ENCODE results near the gene PTPRK.

PTPRK gene

GRCh38 chr6:128364766-128365519 lies 155.5 kb downstream of the PTPRK start:
- no peak overlapping the region for H3K4me3 ChIP-seq (ENCODE audit: low read depth, low read length)
- no peaks in the 10 kb centered on the region for H3K36me3 ChIP-seq (ENCODE audit: control insufficient read depth, insufficient read depth, low read length)
- no peak overlapping the region for H2AFZ ChIP-seq
- no peaks in the 10 kb centered on the region for H3K79me2 ChIP-seq
- H3K27me3 ChIP-seq (ENCODE audit: control insufficient read depth, insufficient read depth, low read length) = no peaks in the 10 kb centered on the region
- no peak for TF ChIP-seq CTCF (IDR thresholded peaks at IDR 0.05)
- H3K4me2 ChIP-seq (ENCODE audit: low read length) = no peak overlapping the region
- peaks cover 2% of the 10 kb centered on the region for H3K4me1 ChIP-seq
- H3K9me3 ChIP-seq (ENCODE audit: control insufficient read depth, low read length) = no peaks in the 10 kb centered on the region
- H3K27ac ChIP-seq = no peak overlapping the region
- H3K9ac ChIP-seq = no peak overlapping the region

- Histone ChIP-seq H3K4me2 (ENCODE audit: low read length) (no peak overlapping the region), H3K9ac (no peak overlapping the region), H3K27me3 (ENCODE audit: control insufficient read depth, insufficient read depth, low read length) (no peaks in the 10 kb centered on the region), H3K4me1 (peaks cover 2% of the 10 kb centered on the region), H3K27ac (no peak overlapping the region), H3K79me2 (no peaks in the 10 kb centered on the region), H3K4me3 (ENCODE audit: low read depth, low read length) (no peak overlapping the region), H2AFZ (no peak overlapping the region), H3K9me3 (ENCODE audit: control insufficient read depth, low read length) (no peaks in the 10 kb centered on the region), H3K36me3 (ENCODE audit: control insufficient read depth, insufficient read depth, low read length) (no peaks in the 10 kb centered on the region)
- TF ChIP-seq CTCF (IDR thresholded peaks at IDR 0.05) = no peak
Observed at GRCh38 chr6:128363020-128363813, 157.2 kb downstream of the PTPRK start.

GRCh38 chr6:128361378-128361777 lies 159.0 kb downstream of the PTPRK start:
- no peak for TF ChIP-seq CTCF (IDR thresholded peaks at IDR 0.05)
- Histone ChIP-seq H3K27ac (no peak overlapping the region), H3K4me1 (peaks cover 2% of the 10 kb centered on the region), H3K4me3 (ENCODE audit: low read depth, low read length) (no peak overlapping the region), H2AFZ (no peak overlapping the region), H3K9ac (no peak overlapping the region), H3K4me2 (ENCODE audit: low read length) (no peak overlapping the region), H3K79me2 (no peaks in the 10 kb centered on the region), H3K9me3 (ENCODE audit: control insufficient read depth, low read length) (no peaks in the 10 kb centered on the region), H3K36me3 (ENCODE audit: control insufficient read depth, insufficient read depth, low read length) (no peaks in the 10 kb centered on the region), H3K27me3 (ENCODE audit: control insufficient read depth, insufficient read depth, low read length) (no peaks in the 10 kb centered on the region)

DNA sequence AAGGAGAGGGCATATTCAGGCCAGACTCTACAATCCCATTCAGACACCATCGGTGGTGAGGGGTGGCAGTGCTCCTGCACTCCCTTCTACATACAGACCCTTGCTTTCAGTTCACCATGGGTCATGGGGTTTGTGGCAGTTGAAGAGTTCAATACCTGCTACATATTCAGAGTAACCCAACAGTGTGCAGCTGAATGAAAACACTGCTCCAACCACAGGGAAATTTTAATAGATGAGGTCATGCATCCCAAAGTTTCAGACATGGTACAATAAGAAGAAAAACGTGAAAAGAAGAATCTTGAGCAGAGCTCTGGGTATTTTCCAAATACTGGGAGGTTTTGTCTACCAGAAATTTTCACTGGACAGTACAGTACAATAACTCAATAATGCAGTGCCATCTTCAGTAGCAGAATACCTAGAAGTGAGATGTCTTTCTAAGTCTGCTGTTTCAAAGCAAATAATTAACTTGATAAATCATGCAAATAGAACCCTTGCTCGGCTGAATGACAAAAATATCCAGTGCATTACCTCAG lies 162.1 kb downstream of the PTPRK start:
- TF ChIP-seq CTCF (IDR thresholded peaks at IDR 0.05) = no peak
- Histone ChIP-seq H2AFZ (no peak overlapping the region), H3K79me2 (no peaks in the 10 kb centered on the region), H3K27me3 (ENCODE audit: control insufficient read depth, insufficient read depth, low read length) (no peaks in the 10 kb centered on the region), H3K4me2 (ENCODE audit: low read length) (no peak overlapping the region), H3K9me3 (ENCODE audit: control insufficient read depth, low read length) (no peaks in the 10 kb centered on the region), H3K4me1 (no peaks in the 10 kb centered on the region), H3K4me3 (ENCODE audit: low read depth, low read length) (no peak overlapping the region), H3K9ac (no peak overlapping the region), H3K36me3 (ENCODE audit: control insufficient read depth, insufficient read depth, low read length) (no peaks in the 10 kb centered on the region), H3K27ac (no peak overlapping the region)

Measured in parathyroid adenoma (tissue), 2 donors.